Vagina (tissue), 2 donors: ENCODE results near the gene ARFGEF3.

Source experiments
- CTCF ChIP-seq, 3 experiments: fragments of 450-650 bp in 2 of 3; fragments of 200-600 bp in 1 of 3; sonication (generic) in 1 of 3; IDR thresholded peaks; one replicate each; pipeline ENCODE4 v1.5.1; 2017 to 2019; ENCODE audit warnings: antibody characterized with exemption in 3 of 3, mild to moderate bottlenecking in 2 of 3, moderate library complexity in 2 of 3
- POLR2A ChIP-seq, 2 donors: fragments of 450-650 bp; IDR thresholded peaks; one replicate each; pipeline ENCODE4 v1.6.1; 2017; ENCODE audit warnings: antibody characterized with exemption in 2 of 2, mild to moderate bottlenecking in 2 of 2, moderate library complexity in 2 of 2
- POLR2AphosphoS5 ChIP-seq, 2 donors: sonication (generic); formaldehyde crosslinking; IDR thresholded peaks; one replicate each; pipeline ENCODE4 v1.9.0; 2017; ENCODE audit warnings: antibody characterized with exemption in 2 of 2, mild to moderate bottlenecking in 2 of 2, low read depth in 1 of 2; ENCODE audit not compliant: insufficient read depth in 1 of 2

DNA sequence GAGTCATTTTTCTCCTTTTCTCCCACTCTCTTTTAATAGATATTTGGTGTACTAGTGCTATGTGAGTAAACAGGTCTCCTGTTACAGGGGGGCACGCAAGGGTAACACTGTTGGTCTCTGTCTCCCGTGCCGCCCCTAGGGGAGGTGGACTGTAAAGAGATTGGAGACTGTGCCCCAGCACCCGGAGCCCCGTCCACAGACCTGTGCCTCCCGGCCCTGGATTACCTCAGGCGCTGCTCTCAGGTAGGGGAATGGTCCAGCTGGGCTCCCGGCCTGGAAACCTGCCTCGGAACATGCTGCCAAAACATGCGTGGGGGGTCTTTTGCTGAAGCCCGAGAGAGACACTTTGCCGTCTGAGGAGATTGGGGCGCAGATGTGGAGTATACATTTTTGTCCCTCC lies 149.5 kb downstream of the ARFGEF3 start:
- TF ChIP-seq CTCF (IDR thresholded peaks at IDR 0.05) (no peak), POLR2A (IDR thresholded peaks at IDR 0.05) (no peak), POLR2AphosphoS5 (IDR thresholded peaks at IDR 0.05; ENCODE audit: insufficient read depth in 1 of 2, low read depth in 1 of 2) (no peak)
